HAP-1 (cell line): ENCODE data around the gene TNIP3.

Experiments
- DNase-seq, 2 experiments: peaks; one replicate each; pipeline ENCODE4 v3.0.0-alpha.2; 2016 to 2020; ENCODE audit warnings: low spot score in 2 of 2
- H3K27me3 ChIP-seq: fragments of 250-450 bp; sonication (Bioruptor Pico); 2 replicates; pipeline ENCODE4 v1.5.1; 2020; ENCODE audit warnings: low read depth, mild to moderate bottlenecking, moderate library complexity
- H3K36me3 ChIP-seq: fragments of 250-450 bp; sonication (Bioruptor Pico); replicated peaks from 2 replicates; pipeline ENCODE4 v1.5.1; 2020; ENCODE audit warnings: mild to moderate bottlenecking
- H3K4me1 ChIP-seq: fragments of 250-450 bp; sonication (Bioruptor Pico); 2 replicates; pipeline ENCODE4 v1.5.1; 2020; ENCODE audit warnings: mild to moderate bottlenecking
- H3K4me3 ChIP-seq: fragments of 250-450 bp; sonication (Bioruptor Pico); 2 replicates; pipeline ENCODE4 v1.5.1; 2020; ENCODE audit warnings: mild to moderate bottlenecking, moderate library complexity
- H3K9me3 ChIP-seq: fragments of 250-450 bp; sonication (Bioruptor Pico); 2 replicates; pipeline ENCODE4 v1.5.1; 2020; ENCODE audit warnings: mild to moderate bottlenecking, moderate library complexity
- in situ Hi-C: fragments of 300-500 bp; cut with MboI; formaldehyde crosslinking; loops from 3 replicates; pipeline ENCODE4 v1.14.3; 2020; ENCODE audit warnings: low sequenced_read_pairs, inconsistent platforms, mixed read lengths

TNIP3 gene

GRCh38 chr4:121107507-121107906, 56.6 kb downstream of the TNIP3 start:
- H3K27me3 ChIP-seq, result no peaks in the 10 kb centered on the region; the same call in 1 of the 2 replicates
- H3K9me3 ChIP-seq, result no peaks in the 10 kb centered on the region
- no peak overlapping the region for H3K4me3 ChIP-seq
- in situ Hi-C loops, result no loop called here
- H3K4me1 ChIP-seq, result no peaks in the 10 kb centered on the region
- DNase-seq, result no peak
- H3K36me3 ChIP-seq, result no peaks in the 10 kb centered on the region

- in situ Hi-C loops, result no loop called here
- Histone ChIP-seq H3K4me1 (no peaks in the 10 kb centered on the region), H3K27me3 (0 out of 2 replicates have a peak, but pooled peaks cover 4% of the 10 kb centered on the region), H3K36me3 (no peaks in the 10 kb centered on the region), H3K4me3 (no peak overlapping the region), H3K9me3 (no peaks in the 10 kb centered on the region)
- DNase-seq, result no peak
Measured at GRCh38 chr4:121100093-121100775, 63.9 kb downstream of the TNIP3 start.

- Histone ChIP-seq H3K4me3 (no peak overlapping the region), H3K4me1 (no peaks in the 10 kb centered on the region), H3K9me3 (no peaks in the 10 kb centered on the region), H3K36me3 (no peaks in the 10 kb centered on the region), H3K27me3 (0 out of 2 replicates have a peak, but pooled peaks cover 4% of the 10 kb centered on the region)
- in situ Hi-C loops, result loop anchor here (10.0 to 25.0 kb wide), 2 partner anchors 936 to 1023 kb away; no protein-coding TSS in a partner anchor
- DNase-seq, result no peak
Measured at GRCh38 chr4:121098266-121098665, 65.9 kb downstream of the TNIP3 start.

GRCh38 chr4:121096629-121097028, 67.5 kb downstream of the TNIP3 start:
- Histone ChIP-seq H3K4me1 (no peaks in the 10 kb centered on the region), H3K36me3 (no peaks in the 10 kb centered on the region), H3K9me3 (no peaks in the 10 kb centered on the region), H3K4me3 (no peak overlapping the region), H3K27me3 (0 out of 2 replicates have a peak, but pooled peaks cover 4% of the 10 kb centered on the region)
- no peak for DNase-seq
- in situ Hi-C loops, result loop anchor here (10.0 to 25.0 kb wide), 2 partner anchors 934 to 1022 kb away; no protein-coding TSS in a partner anchor

GRCh38 chr4:121096191-121096590, 67.9 kb downstream of the TNIP3 start:
- H3K9me3 ChIP-seq, result no peaks in the 10 kb centered on the region
- in situ Hi-C loops, result loop anchor here (10.0 to 25.0 kb wide), 2 partner anchors 934 to 1021 kb away; no protein-coding TSS in a partner anchor
- no peaks in the 10 kb centered on the region for H3K36me3 ChIP-seq
- H3K4me3 ChIP-seq, result no peak overlapping the region
- H3K27me3 ChIP-seq, result 0 out of 2 replicates have a peak, but pooled peaks cover 4% of the 10 kb centered on the region
- DNase-seq, result no peak
- no peaks in the 10 kb centered on the region for H3K4me1 ChIP-seq

GRCh38 chr4:121094297-121094966, 69.7 kb downstream of the TNIP3 start:
- in situ Hi-C loops, result loop anchor here (10.0 to 25.0 kb wide), 2 partner anchors 932 to 1020 kb away; no protein-coding TSS in a partner anchor
- Histone ChIP-seq H3K27me3 (0 out of 2 replicates have a peak, but pooled peaks cover 4% of the 10 kb centered on the region), H3K4me1 (no peaks in the 10 kb centered on the region), H3K4me3 (no peak overlapping the region), H3K36me3 (no peaks in the 10 kb centered on the region), H3K9me3 (no peaks in the 10 kb centered on the region)
- DNase-seq, result no peak

GRCh38 chr4:121093261-121093660, 70.9 kb downstream of the TNIP3 start:
- Histone ChIP-seq H3K4me3 (no peak overlapping the region), H3K36me3 (no peaks in the 10 kb centered on the region), H3K9me3 (no peaks in the 10 kb centered on the region), H3K4me1 (no peaks in the 10 kb centered on the region), H3K27me3 (no peaks in the 10 kb centered on the region)
- in situ Hi-C loops, result loop anchor here (10.0 to 25.0 kb wide), 2 partner anchors 931 to 1018 kb away; no protein-coding TSS in a partner anchor
- no peak for DNase-seq

- Histone ChIP-seq H3K36me3 (no peaks in the 10 kb centered on the region), H3K4me3 (no peak overlapping the region), H3K4me1 (no peaks in the 10 kb centered on the region), H3K9me3 (no peaks in the 10 kb centered on the region), H3K27me3 (no peaks in the 10 kb centered on the region)
- in situ Hi-C loops, result loop anchor here (10.0 to 25.0 kb wide), 2 partner anchors 930 to 1017 kb away; no protein-coding TSS in a partner anchor
- no peak for DNase-seq
Measured at GRCh38 chr4:121091941-121092340, 72.2 kb downstream of the TNIP3 start.

- DNase-seq, result no peak
- Histone ChIP-seq H3K9me3 (no peaks in the 10 kb centered on the region), H3K4me1 (no peaks in the 10 kb centered on the region), H3K27me3 (no peaks in the 10 kb centered on the region), H3K36me3 (no peaks in the 10 kb centered on the region), H3K4me3 (no peak overlapping the region)
- in situ Hi-C loops, result loop anchor here (25.0 kb wide), 1 partner anchor 927 kb away; no protein-coding TSS in a partner anchor
Measured at GRCh38 chr4:121088867-121089266, 75.3 kb downstream of the TNIP3 start.
